Endodermal cell (in vitro differentiated cells): ENCODE data around the gene ZDHHC17. TPM values are rescaled to one million over a fixed set of nuclear protein-coding genes. Genes with fewer than 3 reads are reported as not detected.

ENCODE experiments used
- DNase-seq: peaks from one replicate; pipeline ENCODE4 v3.0.0-alpha.2; 2017
- H3K27ac ChIP-seq: 2 replicates; pipeline ENCODE4 v1.5.1; 2013; ENCODE audit warnings: mild to moderate bottlenecking, low read depth, low read length, moderate library complexity
- H3K27me3 ChIP-seq: 2 replicates; pipeline ENCODE4 v1.6.1; 2013; ENCODE audit warnings: mild to moderate bottlenecking, low read length, moderate library complexity; ENCODE audit not compliant: insufficient read depth, control insufficient read depth, poor library complexity, severe bottlenecking
- H3K36me3 ChIP-seq: 2 replicates; pipeline ENCODE4 v1.7.0; 2013; ENCODE audit warnings: mild to moderate bottlenecking, low read length, moderate library complexity; ENCODE audit not compliant: control insufficient read depth, insufficient read depth
- H3K4me1 ChIP-seq: one replicate; pipeline ENCODE4 v1.7.0; 2013; ENCODE audit warnings: low read length; ENCODE audit not compliant: control insufficient read depth, insufficient read depth
- H3K4me3 ChIP-seq: 2 replicates; pipeline ENCODE4 v1.5.1; 2013; ENCODE audit warnings: mild to moderate bottlenecking, low read length, moderate library complexity
- H3K9ac ChIP-seq: 2 replicates; pipeline ENCODE4 v1.6.1; 2013; ENCODE audit warnings: mild to moderate bottlenecking, low read length, moderate library complexity; ENCODE audit not compliant: poor library complexity, severe bottlenecking; ENCODE audit errors: extremely low read depth
- H3K9me3 ChIP-seq: 2 replicates; pipeline ENCODE4 v1.6.1; 2013; ENCODE audit warnings: mild to moderate bottlenecking, low read length, moderate library complexity; ENCODE audit not compliant: control insufficient read depth
- H3K27ac Mint-ChIP-seq: 2 replicates; pipeline ENCODE4 v1.8.0; 2020; ENCODE audit warnings: mixed read lengths
- H3K27me3 Mint-ChIP-seq: 2 replicates; pipeline ENCODE4 v1.8.0; 2021; ENCODE audit warnings: mild to moderate bottlenecking, mixed read lengths; ENCODE audit not compliant: insufficient read depth
- H3K36me3 Mint-ChIP-seq: 2 replicates; pipeline ENCODE4 v1.8.0; 2020; ENCODE audit warnings: low read depth, mixed read lengths
- H3K4me1 Mint-ChIP-seq: 2 replicates; pipeline ENCODE4 v1.8.0; 2020; ENCODE audit warnings: mixed read lengths
- H3K4me3 Mint-ChIP-seq: 2 replicates; pipeline ENCODE4 v1.8.0; 2020; ENCODE audit warnings: mild to moderate bottlenecking, moderate library complexity, mixed read lengths
- H3K9me3 Mint-ChIP-seq: 2 replicates; pipeline ENCODE4 v1.8.0; 2020; ENCODE audit warnings: mild to moderate bottlenecking, mixed read lengths
- whole genome bisulfite sequencing, 2 experiments: methylation state at CpG; one replicate each; pipeline versions ENCODE4 v1.1.5 to v1.1.7; 2013; ENCODE audit warnings: missing lambda C conversion rate in 2 of 2, mixed read lengths in 1 of 2; ENCODE audit not compliant: insufficient coverage in 1 of 2, insufficient read length in 1 of 2; 5-methylcytosine and 5-hydroxymethylcytosine counted together
- total RNA-seq, 2 donors: library from RNA; stranded (reverse); fragmentation: NEBNext Ultra II Directional in 1 of 2; extraction: Animal tissue kit (Norgen Biotek cat#: 25700) in 1 of 2; gene quantifications; 2 replicates in 1 of 2; 3 replicates in 1 of 2; pipeline ENCODE4 v1.2.1, GENCODE V29; 2021
- TF ChIP-seq, protein P1 (sequence below): fragments of 200-600 bp; sonication (generic); conservative IDR thresholded peaks from 2 replicates; pipeline ENCODE4 v1.5.0; 2021; ENCODE audit warnings: antibody characterized with exemption, mild to moderate bottlenecking

ZDHHC17 gene
- total RNA-seq, 2 donors from 2014 or later = 37.9 to 40.0 TPM

DNA sequence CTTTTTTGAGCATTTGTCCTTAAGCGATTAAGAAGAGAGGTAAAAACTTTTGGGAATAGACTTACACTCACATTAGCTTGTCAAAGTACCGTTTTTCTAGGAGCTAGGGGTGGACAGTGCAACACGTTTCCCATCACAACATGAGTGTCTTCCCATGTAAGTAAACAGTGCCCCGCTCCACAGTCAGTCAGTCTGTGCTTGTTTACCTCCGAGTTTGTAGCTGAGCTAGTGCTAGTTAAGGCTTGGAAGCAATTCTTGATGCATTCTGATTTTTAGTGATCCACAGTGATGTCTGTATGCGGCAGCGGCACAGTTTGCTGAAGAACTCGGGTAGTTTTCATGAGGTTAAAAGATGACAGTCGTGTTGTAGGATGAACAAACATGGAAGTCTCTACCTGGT lies 941 bp downstream of the ZDHHC17 start:
- H3K4me3 Mint-ChIP-seq = peak overlapping the region; percentile 88
- H3K27ac Mint-ChIP-seq = peak overlapping the region; percentile 98
- H3K9me3 ChIP-seq = no peaks in the 10 kb centered on the region
- H3K4me3 ChIP-seq = peak overlapping the region; percentile 99
- TF ChIP-seq, protein P1, sequence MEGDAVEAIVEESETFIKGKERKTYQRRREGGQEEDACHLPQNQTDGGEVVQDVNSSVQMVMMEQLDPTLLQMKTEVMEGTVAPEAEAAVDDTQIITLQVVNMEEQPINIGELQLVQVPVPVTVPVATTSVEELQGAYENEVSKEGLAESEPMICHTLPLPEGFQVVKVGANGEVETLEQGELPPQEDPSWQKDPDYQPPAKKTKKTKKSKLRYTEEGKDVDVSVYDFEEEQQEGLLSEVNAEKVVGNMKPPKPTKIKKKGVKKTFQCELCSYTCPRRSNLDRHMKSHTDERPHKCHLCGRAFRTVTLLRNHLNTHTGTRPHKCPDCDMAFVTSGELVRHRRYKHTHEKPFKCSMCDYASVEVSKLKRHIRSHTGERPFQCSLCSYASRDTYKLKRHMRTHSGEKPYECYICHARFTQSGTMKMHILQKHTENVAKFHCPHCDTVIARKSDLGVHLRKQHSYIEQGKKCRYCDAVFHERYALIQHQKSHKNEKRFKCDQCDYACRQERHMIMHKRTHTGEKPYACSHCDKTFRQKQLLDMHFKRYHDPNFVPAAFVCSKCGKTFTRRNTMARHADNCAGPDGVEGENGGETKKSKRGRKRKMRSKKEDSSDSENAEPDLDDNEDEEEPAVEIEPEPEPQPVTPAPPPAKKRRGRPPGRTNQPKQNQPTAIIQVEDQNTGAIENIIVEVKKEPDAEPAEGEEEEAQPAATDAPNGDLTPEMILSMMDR = no peak
- DNase-seq = no peak
- H3K9ac ChIP-seq = peak overlapping the region; percentile 97
- H3K36me3 Mint-ChIP-seq = no peaks in the 10 kb centered on the region
- no peaks in the 10 kb centered on the region for H3K27me3 Mint-ChIP-seq
- H3K27ac ChIP-seq = peak overlapping the region; percentile 98
- no peaks in the 10 kb centered on the region for H3K4me1 ChIP-seq
- 18 to 32% methylated on average over 6 to 9 of the region's 9 CpGs for WGBS, 2 experiments
- no peaks in the 10 kb centered on the region for H3K27me3 ChIP-seq
- H3K4me1 Mint-ChIP-seq = peaks cover 19% of the 10 kb centered on the region
- H3K36me3 ChIP-seq = no peaks in the 10 kb centered on the region
- H3K9me3 Mint-ChIP-seq = no peaks in the 10 kb centered on the region

DNA sequence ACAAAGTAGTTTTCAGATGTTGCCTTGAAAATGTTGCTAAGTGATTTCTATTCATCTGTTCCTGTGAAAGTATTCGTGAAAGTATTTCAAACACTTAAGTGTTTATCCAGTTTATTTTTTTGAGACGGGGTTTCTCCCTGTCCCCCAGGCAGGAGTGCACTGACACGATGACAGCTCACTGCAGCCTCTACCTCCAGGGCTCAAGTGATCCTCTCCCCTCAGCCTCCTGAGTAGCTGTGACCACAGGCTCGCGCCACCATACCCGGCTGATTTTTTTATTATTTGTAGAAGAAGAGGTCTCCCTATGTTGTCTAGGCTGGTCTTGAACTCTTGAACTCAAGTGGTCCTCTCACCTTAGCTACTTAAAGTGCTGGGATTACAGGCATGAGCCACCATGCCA lies 1.7 kb downstream of the ZDHHC17 start:
- H3K9ac ChIP-seq = no peak overlapping the region

DNA sequence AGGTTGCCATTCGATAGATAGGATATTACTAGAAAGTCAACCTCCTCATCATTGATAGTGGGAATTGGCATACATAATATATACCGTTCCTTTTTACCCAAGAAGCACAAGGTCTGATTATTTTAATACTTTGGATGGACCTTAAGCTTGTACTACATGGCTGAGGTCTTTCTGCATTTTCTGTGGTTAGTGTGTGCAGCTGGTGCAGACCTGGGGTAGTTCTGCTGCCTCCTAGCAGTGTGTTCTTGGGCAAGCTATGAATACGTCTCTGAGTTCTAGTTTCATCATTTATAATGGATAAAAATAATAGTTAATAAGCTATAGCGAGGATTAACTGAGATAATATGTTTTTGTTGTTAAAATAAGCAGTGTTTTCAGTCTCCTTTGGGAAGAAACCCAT lies 2.2 kb downstream of the ZDHHC17 start:
- whole genome bisulfite sequencing, 2 experiments = 98 to 100% methylated on average over 1 to 3 of the region's 4 CpGs
- no peak overlapping the region for H3K27ac ChIP-seq
- Mint-ChIP-seq H3K36me3 (no peaks in the 10 kb centered on the region), H3K9me3 (no peaks in the 10 kb centered on the region), H3K27me3 (no peaks in the 10 kb centered on the region), H3K4me1 (peaks cover 21% of the 10 kb centered on the region), H3K4me3 (no peak overlapping the region), H3K27ac (no peak overlapping the region)
- H3K27me3 ChIP-seq = no peaks in the 10 kb centered on the region
- DNase-seq = no peak
- peak overlapping the region; percentile 99 for H3K4me3 ChIP-seq
- H3K9me3 ChIP-seq = no peaks in the 10 kb centered on the region
- TF ChIP-seq, protein P1 = no peak
- H3K9ac ChIP-seq = no peak overlapping the region
- H3K36me3 ChIP-seq = no peaks in the 10 kb centered on the region
- H3K4me1 ChIP-seq = no peaks in the 10 kb centered on the region

More for the DNA sequence above, 1.7 kb downstream of the ZDHHC17 start:
- H3K27me3 ChIP-seq = no peaks in the 10 kb centered on the region
- H3K36me3 Mint-ChIP-seq = no peaks in the 10 kb centered on the region
- DNase-seq = no peak
- H3K9me3 ChIP-seq = no peaks in the 10 kb centered on the region
- no peak overlapping the region for H3K27ac ChIP-seq
- no peaks in the 10 kb centered on the region for H3K9me3 Mint-ChIP-seq
- peak overlapping the region; percentile 99 for H3K4me3 ChIP-seq
- H3K27me3 Mint-ChIP-seq = no peaks in the 10 kb centered on the region
- no peaks in the 10 kb centered on the region for H3K4me1 ChIP-seq
- H3K4me3 Mint-ChIP-seq = peak overlapping the region; percentile 88
- H3K36me3 ChIP-seq = no peaks in the 10 kb centered on the region
- TF ChIP-seq, protein P1 = no peak
- WGBS, 2 experiments = 95% methylated on average over 6 of the region's 6 CpGs; no CpG with 5 or more reads in 1 of the 2 experiments
- H3K4me1 Mint-ChIP-seq = peaks cover 21% of the 10 kb centered on the region
- no peak overlapping the region for H3K27ac Mint-ChIP-seq
